CD4-positive, CD25-positive, alpha-beta regulatory T cell (primary cell): ENCODE measurements around the gene ATXN10. TPM values are rescaled to one million over a fixed set of nuclear protein-coding genes. Genes with fewer than 3 reads are reported as not detected.

Experiments used
- ATAC-seq, 2 donors: fragments of 150-1000 bp; cut with Tn5 transposase; one replicate each; pipeline ENCODE4 v1.10.0; 2021; ENCODE audit warnings: low read depth in 2 of 2, moderate number of reproducible peaks in 2 of 2, moderate library complexity in 1 of 2
- DNase-seq, 3 donors: peaks; one replicate each; pipeline versions ENCODE4 v3.0.0 to v3.0.0-alpha.2; 2012 to 2022; ENCODE audit warnings: mixed read lengths in 1 of 3
- H3K27ac ChIP-seq: one replicate; pipeline ENCODE4 v1.7.0; 2013; ENCODE audit warnings: mild to moderate bottlenecking, low read length; ENCODE audit not compliant: insufficient read depth, poor library complexity, severe bottlenecking
- H3K27me3 ChIP-seq: one replicate; pipeline ENCODE4 v1.7.0; 2013; ENCODE audit warnings: low read length; ENCODE audit not compliant: control insufficient read depth, insufficient read depth
- H3K36me3 ChIP-seq: one replicate; pipeline ENCODE4 v1.7.0; 2013; ENCODE audit warnings: mild to moderate bottlenecking, low read length, moderate library complexity; ENCODE audit not compliant: control insufficient read depth, insufficient read depth
- H3K4me1 ChIP-seq: 2 replicates; pipeline ENCODE4 v1.7.0; 2013; ENCODE audit warnings: mild to moderate bottlenecking, low read length; ENCODE audit not compliant: insufficient read depth, control insufficient read depth, poor library complexity, severe bottlenecking
- H3K4me3 ChIP-seq: one replicate; pipeline ENCODE4 v1.7.0; 2013; ENCODE audit warnings: low read depth, mild to moderate bottlenecking, low read length, moderate library complexity
- H3K9me3 ChIP-seq, 2 experiments: 1 replicate in 1 of 2; 2 replicates in 1 of 2; pipeline ENCODE4 v1.7.0; 2013; ENCODE audit warnings: low read length in 2 of 2, mild to moderate bottlenecking in 1 of 2, moderate library complexity in 1 of 2; ENCODE audit not compliant: control insufficient read depth in 2 of 2
- H3K27ac Mint-ChIP-seq, 3 donors: one replicate each; pipeline ENCODE4 v1.8.0; 2020 to 2022; ENCODE audit warnings: mild to moderate bottlenecking in 3 of 3, mixed read lengths in 3 of 3, moderate library complexity in 2 of 3
- H3K27me3 Mint-ChIP-seq: one replicate; pipeline ENCODE4 v1.8.0; 2022; ENCODE audit warnings: mild to moderate bottlenecking, mixed read lengths
- H3K36me3 Mint-ChIP-seq: one replicate; pipeline ENCODE4 v1.8.0; 2020; ENCODE audit warnings: mixed read lengths
- H3K4me1 Mint-ChIP-seq, 4 donors: one replicate each; pipeline ENCODE4 v1.8.0; 2020 to 2022; ENCODE audit warnings: mixed read lengths in 4 of 4, mild to moderate bottlenecking in 1 of 4
- H3K4me3 Mint-ChIP-seq, 4 donors: one replicate each; pipeline ENCODE4 v1.8.0; 2020 to 2022; ENCODE audit warnings: mild to moderate bottlenecking in 4 of 4, mixed read lengths in 4 of 4, moderate library complexity in 3 of 4
- H3K9me3 Mint-ChIP-seq, 7 donors: one replicate each; pipeline ENCODE4 v1.8.0; 2020 to 2022; ENCODE audit warnings: mixed read lengths in 7 of 7, mild to moderate bottlenecking in 3 of 7, moderate library complexity in 2 of 7
- polyA plus RNA-seq, 4 donors: library from polyadenylated mRNA; unstranded; fragments of 300-500 nt; fragmentation: Illumina TruSeq; gene quantifications; one replicate each; pipeline ENCODE4 v1.2.3, GENCODE V29; 2021
- total RNA-seq: library from RNA; stranded (reverse); gene quantifications from one replicate; pipeline ENCODE4 v1.2.3, GENCODE V29; 2022

ATXN10 gene
- total and polyA plus RNA-seq, 5 donors from 2014 or later: 61.7 to 107 (median 80.6) TPM

- H3K4me3 ChIP-seq: no peak overlapping the region
These were observed 113.0 kb downstream of the ATXN10 start for GRCh38 chr22:45784357-45785277.

DNA sequence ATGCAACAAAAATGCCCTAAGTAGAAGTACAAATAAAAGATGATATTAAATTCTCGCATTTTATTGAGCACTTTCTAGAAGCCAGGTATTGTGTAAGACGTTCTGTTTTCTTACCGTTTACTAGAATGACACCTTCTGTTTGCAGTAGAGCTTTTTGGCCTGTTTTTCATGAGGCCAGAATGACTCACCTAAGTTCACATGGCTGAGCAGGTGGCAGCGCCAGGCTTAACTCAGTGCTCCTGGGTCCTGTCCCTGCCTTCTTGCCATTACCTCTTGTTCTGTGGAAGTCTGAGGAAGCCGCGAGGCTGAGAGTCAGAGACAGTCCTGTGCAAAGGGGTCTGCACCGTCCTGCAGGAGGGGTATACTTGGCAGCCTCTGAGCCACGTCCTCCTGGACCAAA, 113.8 kb downstream of the ATXN10 start:
- no peak for DNase-seq
- peaks cover 3 to 18% (median 4%) of the 10 kb centered on the region in 4 donors for H3K4me1 Mint-ChIP-seq
- H3K9me3 ChIP-seq: no peaks in the 10 kb centered on the region
- ATAC-seq: no peak
- H3K36me3 ChIP-seq: peaks cover 2% of the 10 kb centered on the region
- no peak overlapping the region for H3K27ac ChIP-seq
- H3K36me3 Mint-ChIP-seq: peaks cover 38% of the 10 kb centered on the region
- H3K4me3 ChIP-seq: no peak overlapping the region
- no peaks in the 10 kb centered on the region for H3K4me1 ChIP-seq
- H3K27me3 Mint-ChIP-seq: no peaks in the 10 kb centered on the region
- H3K9me3 Mint-ChIP-seq: no peaks in the 10 kb centered on the region
- H3K4me3 Mint-ChIP-seq: no peak overlapping the region
- peak overlapping the region in 1 of 3 donors; percentile 14 for H3K27ac Mint-ChIP-seq
- H3K27me3 ChIP-seq: no peaks in the 10 kb centered on the region

More at GRCh38 chr22:45784357-45785277, 113.0 kb downstream of the ATXN10 start:
- Histone ChIP-seq H3K36me3 (peaks cover 2% of the 10 kb centered on the region), H3K9me3 (no peaks in the 10 kb centered on the region), H3K27me3 (no peaks in the 10 kb centered on the region), H3K27ac (no peak overlapping the region), H3K4me1 (no peaks in the 10 kb centered on the region)
- H3K27ac Mint-ChIP-seq: peak overlapping the region in 1 of 3 donors; percentile 65
- no peaks in the 10 kb centered on the region for H3K27me3 Mint-ChIP-seq
- ATAC-seq (no peak), DNase-seq (no peak)
- H3K9me3 Mint-ChIP-seq: no peaks in the 10 kb centered on the region
- H3K4me3 Mint-ChIP-seq: no peak overlapping the region
- peaks cover 40% of the 10 kb centered on the region for H3K36me3 Mint-ChIP-seq
- peaks cover 3 to 18% (median 4%) of the 10 kb centered on the region in 4 donors for H3K4me1 Mint-ChIP-seq

DNA sequence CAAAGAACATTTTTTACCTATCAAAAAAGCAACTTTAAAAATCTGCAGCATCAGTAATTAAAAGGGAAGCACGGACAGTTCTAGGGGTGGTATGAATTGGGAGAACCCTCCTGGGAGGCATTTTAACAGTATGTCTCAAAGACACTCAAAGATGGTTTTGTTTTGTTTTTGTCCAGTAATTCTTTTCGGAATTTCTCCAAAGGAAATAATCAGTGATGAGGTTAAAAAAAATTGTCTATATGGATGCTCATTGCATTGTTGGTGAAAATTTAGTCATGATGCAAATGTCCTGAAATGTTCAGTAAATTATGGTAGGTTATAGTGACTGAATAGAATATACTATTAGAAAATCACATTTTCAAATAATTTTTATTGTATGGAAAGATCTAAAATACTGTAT, 115.1 kb downstream of the ATXN10 start:
- no peaks in the 10 kb centered on the region for H3K9me3 Mint-ChIP-seq
- Histone ChIP-seq H3K36me3 (peaks cover 2% of the 10 kb centered on the region), H3K27me3 (no peaks in the 10 kb centered on the region), H3K9me3 (no peaks in the 10 kb centered on the region), H3K4me3 (no peak overlapping the region), H3K4me1 (no peaks in the 10 kb centered on the region), H3K27ac (no peak overlapping the region)
- H3K36me3 Mint-ChIP-seq: peaks cover 30% of the 10 kb centered on the region
- DNase-seq: no peak
- H3K27ac Mint-ChIP-seq: no peak overlapping the region
- H3K4me1 Mint-ChIP-seq: peaks cover 3 to 14% (median 6%) of the 10 kb centered on the region in 4 donors
- ATAC-seq: no peak
- no peak overlapping the region for H3K4me3 Mint-ChIP-seq
- no peaks in the 10 kb centered on the region for H3K27me3 Mint-ChIP-seq

DNA sequence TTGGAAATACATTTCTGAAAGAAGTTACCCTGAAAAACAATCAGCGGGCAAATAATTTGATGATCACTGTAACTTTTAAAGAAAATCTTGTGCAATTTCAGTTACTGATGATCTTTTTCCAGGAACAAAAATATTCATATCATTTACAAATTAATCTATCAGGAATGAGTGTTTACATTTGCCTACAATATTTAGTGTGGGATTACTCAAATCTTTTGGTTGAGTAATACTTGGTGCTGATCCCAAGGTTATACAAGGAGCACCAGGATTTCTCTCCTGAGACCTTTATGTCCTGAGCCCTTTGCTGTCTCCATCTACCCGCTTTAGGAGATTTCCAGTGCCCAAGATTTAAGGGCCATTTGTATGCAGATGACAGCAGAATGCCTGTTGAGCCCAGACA, 116.1 kb downstream of the ATXN10 start:
- Histone ChIP-seq H3K9me3 (no peaks in the 10 kb centered on the region), H3K27ac (no peak overlapping the region), H3K4me3 (no peak overlapping the region), H3K36me3 (peaks cover 1% of the 10 kb centered on the region), H3K27me3 (no peaks in the 10 kb centered on the region), H3K4me1 (no peaks in the 10 kb centered on the region)
- no peak for DNase-seq
- Mint-ChIP-seq H3K4me1 (peaks cover under 1 to 9% (median 6%) of the 10 kb centered on the region in 4 donors), H3K27me3 (no peaks in the 10 kb centered on the region), H3K4me3 (no peak overlapping the region), H3K27ac (no peak overlapping the region), H3K36me3 (peaks cover 30% of the 10 kb centered on the region), H3K9me3 (no peaks in the 10 kb centered on the region)
- ATAC-seq: no peak

GRCh38 chr22:45788522-45788921, 116.9 kb downstream of the ATXN10 start:
- no peaks in the 10 kb centered on the region for H3K4me1 ChIP-seq
- H3K9me3 Mint-ChIP-seq: peaks cover 0 to 3% (median 0%) of the 10 kb centered on the region in 7 donors
- DNase-seq (no peak), ATAC-seq (no peak)
- H3K36me3 ChIP-seq: peaks cover 9% of the 10 kb centered on the region
- H3K4me3 ChIP-seq: no peak overlapping the region
- no peak overlapping the region for H3K27ac ChIP-seq
- no peak overlapping the region for H3K4me3 Mint-ChIP-seq
- H3K27me3 ChIP-seq: no peaks in the 10 kb centered on the region
- no peak overlapping the region for H3K27ac Mint-ChIP-seq
- peaks cover 0 to 2% of the 10 kb centered on the region in 2 experiments for H3K9me3 ChIP-seq
- no peaks in the 10 kb centered on the region for H3K27me3 Mint-ChIP-seq
- H3K4me1 Mint-ChIP-seq: peaks cover 0 to 8% (median 5%) of the 10 kb centered on the region in 4 donors
- peaks cover 32% of the 10 kb centered on the region for H3K36me3 Mint-ChIP-seq

DNA sequence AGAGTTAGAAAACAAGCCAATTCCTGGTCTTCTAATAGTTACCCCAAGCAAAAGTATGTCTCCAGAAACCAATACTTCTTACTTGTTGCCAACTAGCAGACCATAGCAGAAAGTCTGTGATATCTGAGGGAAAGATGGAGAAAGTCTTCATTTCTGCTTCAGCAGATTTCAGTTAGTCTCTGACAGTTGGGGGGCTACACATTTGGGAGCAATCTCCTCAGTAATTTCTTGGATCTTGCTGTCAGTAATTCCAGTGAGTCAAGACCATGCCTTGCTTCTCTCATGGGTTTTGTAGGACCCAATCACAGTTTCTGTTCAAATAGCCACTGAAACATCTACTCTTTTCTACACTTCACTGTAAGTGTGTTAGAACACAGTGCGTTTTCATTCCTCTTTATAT, 118.8 kb downstream of the ATXN10 start:
- no peak for ATAC-seq
- Histone ChIP-seq H3K27ac (no peak overlapping the region), H3K27me3 (no peaks in the 10 kb centered on the region), H3K9me3 (peaks cover 9 to 14% of the 10 kb centered on the region in 2 experiments), H3K36me3 (peaks cover 25% of the 10 kb centered on the region), H3K4me3 (no peak overlapping the region), H3K4me1 (no peaks in the 10 kb centered on the region)
- no peak overlapping the region for H3K4me3 Mint-ChIP-seq
- H3K4me1 Mint-ChIP-seq: peaks cover 0 to 8% (median 5%) of the 10 kb centered on the region in 4 donors
- no peak for DNase-seq
- H3K27ac Mint-ChIP-seq: no peak overlapping the region
- no peaks in the 10 kb centered on the region for H3K27me3 Mint-ChIP-seq
- peaks cover 0 to 10% (median 5%) of the 10 kb centered on the region in 7 donors for H3K9me3 Mint-ChIP-seq
- H3K36me3 Mint-ChIP-seq: peaks cover 43% of the 10 kb centered on the region

GRCh38 chr22:45793161-45793560, 121.5 kb downstream of the ATXN10 start:
- ATAC-seq (no peak), DNase-seq (no peak)
- Mint-ChIP-seq H3K9me3 (peaks cover 0 to 28% (median 14%) of the 10 kb centered on the region in 7 donors), H3K36me3 (peaks cover 54% of the 10 kb centered on the region), H3K4me1 (peaks cover 0 to 7% (median under 1%) of the 10 kb centered on the region in 4 donors), H3K4me3 (no peak overlapping the region), H3K27ac (no peak overlapping the region), H3K27me3 (no peaks in the 10 kb centered on the region)
- H3K36me3 ChIP-seq: peaks cover 44% of the 10 kb centered on the region
- H3K4me1 ChIP-seq: no peaks in the 10 kb centered on the region
- H3K4me3 ChIP-seq: no peak overlapping the region
- H3K27me3 ChIP-seq: no peaks in the 10 kb centered on the region
- H3K9me3 ChIP-seq: peaks cover 16 to 31% of the 10 kb centered on the region in 2 experiments
- no peak overlapping the region for H3K27ac ChIP-seq
